Cerebellar nuclear complex (tissue), 1 donor: ENCODE data around the gene ANKMY1.

Experiments used
- DNase-seq, 2 experiments: peaks; one replicate each; lab custom pipeline; 2025; lab: John Stamatoyannopoulos, UW

The ANKMY1 gene

DNA sequence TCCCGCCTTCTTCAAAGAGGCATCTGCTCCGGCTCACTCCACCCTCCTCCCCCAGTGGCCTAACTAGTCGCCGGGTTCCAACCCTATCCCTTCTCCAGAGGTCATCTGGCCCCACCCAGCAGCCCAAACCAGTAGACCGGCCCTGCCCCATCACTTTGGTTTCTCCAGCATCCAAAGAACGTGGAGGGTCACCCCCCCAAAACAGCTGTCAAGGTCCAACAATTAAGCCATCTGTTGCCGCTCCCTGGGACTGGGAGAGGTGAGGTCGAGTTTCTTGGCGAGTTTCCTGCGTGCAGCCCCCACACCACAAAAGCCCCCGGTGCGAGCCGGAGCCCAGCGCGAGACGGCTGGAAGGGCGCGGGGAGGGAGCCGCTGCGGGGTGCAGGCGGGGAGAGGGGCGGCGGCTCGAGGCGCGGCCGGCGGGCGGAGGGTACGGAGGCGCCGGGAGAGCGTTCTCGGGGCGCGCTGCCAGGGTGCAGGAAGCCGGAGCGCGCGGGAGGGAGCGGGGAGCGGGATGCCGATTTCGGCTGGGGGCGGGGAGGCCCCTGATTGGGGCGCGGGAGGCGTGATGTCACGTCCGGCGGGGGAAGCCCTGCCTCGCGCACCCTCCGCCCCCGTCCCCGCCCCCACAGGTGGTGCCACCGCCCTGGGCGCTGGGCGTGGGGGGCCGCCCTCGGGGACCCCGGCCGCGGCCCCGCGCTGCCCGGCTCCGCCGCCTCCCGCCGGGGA lies 122.9 kb downstream of the ANKMY1 start:
- peak in 1 of 2 experiments; percentile 68 for DNase-seq

GRCh38 chr2:240433973-240434727 lies 123.6 kb downstream of the ANKMY1 start:
- DNase-seq = no peak

DNA sequence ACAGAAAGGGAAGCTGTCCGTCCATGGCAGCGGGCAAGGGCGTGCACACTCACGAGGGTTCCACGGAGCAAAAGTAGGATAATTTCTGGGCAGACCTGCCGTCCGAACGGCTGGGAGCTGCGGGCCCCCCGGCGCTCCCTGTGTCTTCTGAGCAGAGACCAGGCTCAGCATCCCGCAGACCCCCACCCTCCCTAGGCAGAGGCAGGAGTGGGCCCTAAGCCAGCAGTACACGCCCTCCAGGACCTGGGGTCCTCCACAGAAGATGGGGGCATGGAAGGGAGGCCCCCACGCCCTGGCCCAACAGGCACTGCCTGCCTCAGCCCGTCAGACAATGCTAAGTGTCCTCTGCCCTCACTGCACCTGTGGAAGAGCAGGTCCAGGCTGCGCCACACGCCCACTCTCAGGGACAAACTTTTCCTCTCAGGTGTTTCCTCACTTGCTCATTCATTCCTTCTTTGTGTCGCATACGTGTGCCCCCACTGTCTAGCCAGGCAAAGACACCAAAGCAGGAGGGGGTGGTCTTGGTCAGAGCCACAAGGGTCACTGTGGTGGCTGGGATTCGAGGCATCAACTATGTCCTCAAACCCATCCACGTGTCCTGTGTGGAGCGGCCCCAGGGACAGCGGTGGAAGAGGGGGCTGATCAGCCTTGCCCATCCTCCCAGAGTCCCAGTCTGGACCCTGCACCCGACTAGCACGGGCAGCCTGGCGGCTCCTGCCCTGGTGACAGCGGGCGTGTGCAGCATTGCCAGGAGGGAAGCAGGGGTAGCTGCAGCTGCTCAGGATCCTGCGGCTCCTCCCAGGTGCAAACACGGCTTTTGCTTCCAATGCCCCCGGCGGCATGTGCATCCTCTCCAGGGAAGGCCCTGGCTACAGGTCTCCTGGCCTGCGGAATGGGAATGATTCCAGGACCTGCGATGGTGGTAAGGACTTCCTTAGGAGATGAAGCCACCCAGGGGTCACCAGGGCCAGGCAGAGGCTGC lies 124.7 kb downstream of the ANKMY1 start:
- DNase-seq = no peak

DNA sequence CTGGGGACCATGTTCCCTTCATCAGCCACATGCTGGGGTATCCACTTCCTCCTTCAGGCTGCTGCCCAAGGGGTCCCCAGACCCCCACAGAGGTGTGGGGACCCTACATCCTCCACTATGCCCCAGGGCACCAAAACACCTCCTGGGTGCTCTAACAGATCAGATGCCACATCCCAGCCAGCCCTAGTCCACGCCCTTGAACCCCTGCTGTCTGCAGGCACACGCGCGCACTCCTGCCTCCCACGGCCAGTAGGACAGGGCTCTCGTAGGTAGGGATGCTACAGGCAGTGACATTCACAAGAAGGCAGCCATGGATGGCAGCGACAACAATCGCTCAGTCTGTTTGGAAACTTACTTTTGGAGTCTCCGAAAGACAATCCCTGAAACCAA lies 125.4 kb downstream of the ANKMY1 start:
- no peak for DNase-seq

DNA sequence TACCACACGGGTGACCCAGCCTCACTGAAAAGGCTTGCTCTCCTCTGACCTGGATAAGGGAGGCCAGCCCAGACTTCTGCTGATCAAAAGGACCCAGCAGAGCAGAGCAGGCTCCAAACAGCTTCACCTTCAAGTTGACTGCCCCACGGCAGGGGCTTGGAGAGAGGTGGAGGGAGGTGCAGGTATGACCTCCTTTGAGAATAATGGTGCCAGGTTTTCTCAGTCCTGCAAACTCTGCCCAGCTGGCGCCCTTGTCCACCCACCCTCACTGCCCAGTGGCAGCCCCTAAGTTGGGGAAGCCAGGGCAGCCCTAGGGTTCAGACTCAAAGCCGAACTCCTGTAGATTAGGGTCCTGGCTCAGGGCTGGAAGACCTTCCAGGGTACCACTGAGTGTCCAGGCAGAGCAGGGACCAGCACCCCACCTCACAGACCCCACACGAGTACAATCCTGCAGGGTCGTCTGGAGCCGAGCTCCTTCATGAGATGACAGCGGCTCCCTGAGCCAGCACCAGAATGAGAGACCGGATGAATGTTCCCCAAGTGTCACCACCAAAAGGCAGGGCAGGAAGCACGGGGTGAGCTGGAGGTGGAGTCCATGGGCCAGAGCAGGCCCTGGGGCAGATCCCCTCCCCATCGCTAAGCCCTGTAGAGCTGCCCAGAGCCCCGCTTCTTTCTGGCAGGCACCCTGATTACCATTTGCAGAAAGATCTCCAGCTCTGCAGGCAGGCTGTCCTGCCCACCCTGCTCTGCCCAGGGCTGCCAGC lies 125.9 kb downstream of the ANKMY1 start:
- DNase-seq = no peak

DNA sequence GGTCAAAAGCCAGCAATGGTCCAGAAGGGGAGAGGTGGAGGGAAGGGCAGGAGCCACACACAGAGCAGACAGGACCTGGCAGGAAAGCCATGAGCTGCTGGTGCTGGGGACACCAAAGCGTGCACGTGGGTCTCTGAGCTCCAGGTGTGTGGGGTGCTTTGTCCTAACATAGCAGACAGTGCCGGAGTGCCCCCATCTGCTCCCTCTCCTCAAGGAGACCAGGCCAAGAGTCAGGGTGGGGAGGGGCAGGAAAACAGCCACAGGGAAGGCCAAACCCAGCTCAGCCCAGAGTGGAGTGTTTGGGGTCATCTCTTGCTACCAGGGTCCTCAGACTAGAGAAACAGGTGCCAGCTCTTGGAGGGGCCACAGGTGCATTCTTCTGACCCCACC lies 126.5 kb downstream of the ANKMY1 start:
- DNase-seq = no peak

- DNase-seq = no peak
Observed at GRCh38 chr2:240430595-240430994, 127.2 kb downstream of the ANKMY1 start.

GRCh38 chr2:240429872-240430491 lies 127.8 kb downstream of the ANKMY1 start:
- DNase-seq = no peak
